GM21528 (cell line): Measurements from ENCODE around the gene APOL1.
"Not testable (repeated sequence)": the region's sequence is repeated elsewhere in the genome, so short reads cannot be mapped to it uniquely, and the experiment has no call there.

Experiments used
- ATAC-seq: cut with Tn5 transposase; IDR thresholded peaks from one replicate; pipeline ENCODE4 v1.9.1; 2021; ENCODE audit warnings: mild to moderate bottlenecking, moderate library complexity; ENCODE audit not compliant: unreplicated experiment, low FRiP score

The APOL1 gene

GRCh38 chr22:36243986-36244385 lies 8.9 kb upstream of the APOL1 start:
- no peak for ATAC-seq

GRCh38 chr22:36244522-36245391 lies 8.2 kb upstream of the APOL1 start:
- no peak for ATAC-seq

- ATAC-seq = no peak
Measured at GRCh38 chr22:36245805-36246356, 7.1 kb upstream of the APOL1 start.

- no peak for ATAC-seq
Measured at GRCh38 chr22:36246718-36247117, 6.2 kb upstream of the APOL1 start.

- no peak for ATAC-seq
Measured at GRCh38 chr22:36247955-36248354, 5.0 kb upstream of the APOL1 start.

GRCh38 chr22:36249160-36249559 lies 3.8 kb upstream of the APOL1 start:
- ATAC-seq = no peak

- ATAC-seq = not testable (repeated sequence)
Measured at GRCh38 chr22:36250292-36250960, 2.5 kb upstream of the APOL1 start.

- ATAC-seq = not testable (repeated sequence)
Measured at GRCh38 chr22:36251979-36252608, 839 bp upstream of the APOL1 start.

GRCh38 chr22:36253523-36254490 lies 874 bp downstream of the APOL1 start:
- ATAC-seq = no peak

GRCh38 chr22:36255572-36255971 lies 2.6 kb downstream of the APOL1 start:
- ATAC-seq = not testable (repeated sequence)

- ATAC-seq = no peak
Measured at GRCh38 chr22:36256478-36256877, 3.5 kb downstream of the APOL1 start.

GRCh38 chr22:36257308-36257707 lies 4.4 kb downstream of the APOL1 start:
- ATAC-seq = no peak

- no peak for ATAC-seq
Measured at GRCh38 chr22:36257948-36258670, 5.2 kb downstream of the APOL1 start.

- no peak for ATAC-seq
Measured at GRCh38 chr22:36258701-36259614, 6.0 kb downstream of the APOL1 start.

GRCh38 chr22:36259615-36260300 lies 6.8 kb downstream of the APOL1 start:
- no peak for ATAC-seq

GRCh38 chr22:36261675-36262074 lies 8.7 kb downstream of the APOL1 start:
- not testable (repeated sequence) for ATAC-seq

- not testable (repeated sequence) for ATAC-seq
Measured at GRCh38 chr22:36262307-36262706, 9.4 kb downstream of the APOL1 start.
